ENCODE data around the gene TMEM201. TPM values are rescaled to one million over a fixed set of nuclear protein-coding genes. Genes with fewer than 3 reads are reported as not detected.

TMEM201 gene
- total RNA-seq, 1 donor from 2014 or later, result 12.0 TPM

GRCh38 chr1:9607352-9607751, 18.6 kb downstream of the TMEM201 start:
- H3K9me3 ChIP-seq, result no peaks in the 10 kb centered on the region
- H3K36me3 ChIP-seq, result peaks cover 0 to 24% of the 10 kb centered on the region in 2 donors
- intact Hi-C loops (cut with DNase I), result no loop called here
- H3K27me3 ChIP-seq, result no peaks in the 10 kb centered on the region
- TF ChIP-seq CTCF (IDR thresholded peaks at IDR 0.05), result no peak
- TF ChIP-seq POLR2A (IDR thresholded peaks at IDR 0.05), result no peak
- TF ChIP-seq POLR2AphosphoS5 (IDR thresholded peaks at IDR 0.05; ENCODE audit: insufficient read depth in 1 of 2, low read depth in 1 of 2), result no peak
- no peak overlapping the region for H3K4me3 ChIP-seq
- no peaks in the 10 kb centered on the region for H3K4me1 ChIP-seq
- H3K27ac ChIP-seq, result no peak overlapping the region
- no peak for DNase-seq (ENCODE audit: extremely low spot score in 2 of 2)

GRCh38 chr1:9609998-9610397, 21.3 kb downstream of the TMEM201 start:
- DNase-seq (ENCODE audit: extremely low spot score in 2 of 2), result no peak

GRCh38 chr1:9610548-9610947, 21.8 kb downstream of the TMEM201 start:
- no peak overlapping the region for H3K4me3 ChIP-seq
- intact Hi-C loops (cut with DNase I), result no loop called here
- DNase-seq (ENCODE audit: extremely low spot score in 2 of 2), result no peak
- TF ChIP-seq POLR2AphosphoS5 (IDR thresholded peaks at IDR 0.05; ENCODE audit: insufficient read depth in 1 of 2, low read depth in 1 of 2) (no peak), CTCF (IDR thresholded peaks at IDR 0.05) (no peak), POLR2A (IDR thresholded peaks at IDR 0.05) (no peak)
- no peak overlapping the region for H3K27ac ChIP-seq
- no peaks in the 10 kb centered on the region for H3K27me3 ChIP-seq
- no peaks in the 10 kb centered on the region for H3K9me3 ChIP-seq
- no peaks in the 10 kb centered on the region for H3K4me1 ChIP-seq
- peaks cover 0 to 17% of the 10 kb centered on the region in 2 donors for H3K36me3 ChIP-seq

More at GRCh38 chr1:9609998-9610397, 21.3 kb downstream of the TMEM201 start:
- TF ChIP-seq POLR2A (IDR thresholded peaks at IDR 0.05) (no peak), POLR2AphosphoS5 (IDR thresholded peaks at IDR 0.05; ENCODE audit: insufficient read depth in 1 of 2, low read depth in 1 of 2) (no peak), CTCF (IDR thresholded peaks at IDR 0.05) (no peak)
- H3K36me3 ChIP-seq, result peaks cover 0 to 17% of the 10 kb centered on the region in 2 donors
- H3K4me1 ChIP-seq, result no peaks in the 10 kb centered on the region
- no peak overlapping the region for H3K27ac ChIP-seq
- intact Hi-C loops (cut with DNase I), result no loop called here
- no peak overlapping the region for H3K4me3 ChIP-seq
- H3K27me3 ChIP-seq, result no peaks in the 10 kb centered on the region
- H3K9me3 ChIP-seq, result no peaks in the 10 kb centered on the region

GRCh38 chr1:9611716-9612115, 23.0 kb downstream of the TMEM201 start:
- no peak overlapping the region for H3K4me3 ChIP-seq
- no peaks in the 10 kb centered on the region for H3K9me3 ChIP-seq
- DNase-seq (ENCODE audit: extremely low spot score in 2 of 2), result no peak
- no peak for TF ChIP-seq POLR2AphosphoS5 (IDR thresholded peaks at IDR 0.05; ENCODE audit: insufficient read depth in 1 of 2, low read depth in 1 of 2)
- TF ChIP-seq CTCF (IDR thresholded peaks at IDR 0.05), result no peak
- intact Hi-C loops (cut with DNase I), result no loop called here
- no peaks in the 10 kb centered on the region for H3K4me1 ChIP-seq
- no peaks in the 10 kb centered on the region for H3K27me3 ChIP-seq
- peaks cover 0 to 17% of the 10 kb centered on the region in 2 donors for H3K36me3 ChIP-seq
- H3K27ac ChIP-seq, result no peak overlapping the region

- TF ChIP-seq CTCF (IDR thresholded peaks at IDR 0.05) (no peak), POLR2AphosphoS5 (IDR thresholded peaks at IDR 0.05; ENCODE audit: insufficient read depth in 1 of 2, low read depth in 1 of 2) (no peak), POLR2A (IDR thresholded peaks at IDR 0.05) (no peak)
- intact Hi-C loops (cut with DNase I), result no loop called here
- H3K36me3 ChIP-seq, result peaks cover 0 to 17% of the 10 kb centered on the region in 2 donors
Observed at GRCh38 chr1:9612162-9612845, 23.6 kb downstream of the TMEM201 start.

More at GRCh38 chr1:9612162-9612845, 23.6 kb downstream of the TMEM201 start:
- H3K27me3 ChIP-seq, result no peaks in the 10 kb centered on the region
- H3K4me1 ChIP-seq, result no peaks in the 10 kb centered on the region
- no peak for DNase-seq (ENCODE audit: extremely low spot score in 2 of 2)
- H3K4me3 ChIP-seq, result no peak overlapping the region
- no peak overlapping the region for H3K27ac ChIP-seq
- no peaks in the 10 kb centered on the region for H3K9me3 ChIP-seq
